GM18951 (cell line): ENCODE measurements around the gene SCN3A.

Experiments
- POLR2A ChIP-seq: IDR thresholded peaks from 4 replicates; pipeline ENCODE4 v1.6.1; 2011; ENCODE audit warnings: mild to moderate bottlenecking; ENCODE audit not compliant: insufficient read length, insufficient read depth; ENCODE audit errors: extremely low read depth
- in situ Hi-C: fragments of 300-500 bp; cut with MboI; formaldehyde crosslinking; loops from one replicate; pipeline ENCODE4 v1.12.0; 2022; ENCODE audit warnings: low sequenced_read_pairs, mixed read lengths, inconsistent platforms; ENCODE audit not compliant: unreplicated experiment

SCN3A gene

GRCh38 chr2:165054652-165055051, 149.2 kb downstream of the SCN3A start:
- in situ Hi-C loops, result no loop called here
- no peak for TF ChIP-seq POLR2A

- in situ Hi-C loops, result no loop called here
- no peak for TF ChIP-seq POLR2A
These were observed 159.1 kb downstream of the SCN3A start for GRCh38 chr2:165044505-165045303.
